GM20000 (cell line): ENCODE measurements around the gene AFF3.

Source experiments
- DNase-seq: peaks from one replicate; pipeline ENCODE4 v3.0.0; 2012; ENCODE audit warnings: low spot score
- TF ChIP-seq, protein P1 (sequence below): IDR thresholded peaks from 2 replicates; pipeline ENCODE4 v1.5.1; 2012; ENCODE audit warnings: mild to moderate bottlenecking, control low read depth; ENCODE audit errors: extremely low read depth, missing control alignments

The AFF3 gene

DNA sequence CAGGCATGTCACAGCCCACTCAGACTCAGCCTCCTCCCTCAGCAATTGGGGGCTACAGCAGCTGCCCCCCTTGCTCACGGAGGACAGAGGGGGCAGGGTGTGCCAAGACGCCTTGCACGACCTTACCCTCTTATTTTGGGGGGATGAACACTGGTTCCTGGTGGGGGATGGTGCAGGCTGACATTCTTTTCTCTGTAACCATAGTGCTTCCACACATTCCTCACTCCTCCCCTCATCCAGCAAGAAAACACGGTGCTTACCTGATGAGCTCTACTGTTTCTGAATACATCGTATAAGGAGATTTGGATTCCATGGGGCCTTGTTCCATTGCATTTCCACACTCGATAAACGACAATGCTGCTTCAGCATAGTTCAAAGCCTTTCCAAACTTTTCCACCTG lies 577.2 kb downstream of the AFF3 start:
- TF ChIP-seq, protein P1, sequence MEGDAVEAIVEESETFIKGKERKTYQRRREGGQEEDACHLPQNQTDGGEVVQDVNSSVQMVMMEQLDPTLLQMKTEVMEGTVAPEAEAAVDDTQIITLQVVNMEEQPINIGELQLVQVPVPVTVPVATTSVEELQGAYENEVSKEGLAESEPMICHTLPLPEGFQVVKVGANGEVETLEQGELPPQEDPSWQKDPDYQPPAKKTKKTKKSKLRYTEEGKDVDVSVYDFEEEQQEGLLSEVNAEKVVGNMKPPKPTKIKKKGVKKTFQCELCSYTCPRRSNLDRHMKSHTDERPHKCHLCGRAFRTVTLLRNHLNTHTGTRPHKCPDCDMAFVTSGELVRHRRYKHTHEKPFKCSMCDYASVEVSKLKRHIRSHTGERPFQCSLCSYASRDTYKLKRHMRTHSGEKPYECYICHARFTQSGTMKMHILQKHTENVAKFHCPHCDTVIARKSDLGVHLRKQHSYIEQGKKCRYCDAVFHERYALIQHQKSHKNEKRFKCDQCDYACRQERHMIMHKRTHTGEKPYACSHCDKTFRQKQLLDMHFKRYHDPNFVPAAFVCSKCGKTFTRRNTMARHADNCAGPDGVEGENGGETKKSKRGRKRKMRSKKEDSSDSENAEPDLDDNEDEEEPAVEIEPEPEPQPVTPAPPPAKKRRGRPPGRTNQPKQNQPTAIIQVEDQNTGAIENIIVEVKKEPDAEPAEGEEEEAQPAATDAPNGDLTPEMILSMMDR = no peak
- DNase-seq = no peak

DNA sequence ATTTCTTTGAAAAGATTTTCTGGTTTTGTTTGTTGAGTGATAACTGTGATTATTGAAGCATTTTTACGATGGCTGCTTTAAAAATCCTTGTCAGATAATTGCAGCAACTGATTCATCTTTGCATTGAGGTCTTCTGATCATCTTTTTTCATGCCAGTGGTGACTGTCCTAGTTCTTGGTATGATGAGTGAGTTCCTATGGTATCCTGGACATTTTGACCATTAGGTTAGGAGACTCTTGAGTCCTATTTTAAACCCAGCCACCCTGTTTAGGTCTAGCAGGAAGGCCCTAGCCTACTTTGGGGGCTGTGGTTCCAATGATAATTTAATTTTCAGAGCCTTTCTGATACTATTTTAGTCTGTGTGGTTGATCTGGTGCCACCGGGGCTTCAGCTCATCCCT lies 579.9 kb downstream of the AFF3 start:
- no peak for DNase-seq
- TF ChIP-seq, protein P1 = no peak

DNA sequence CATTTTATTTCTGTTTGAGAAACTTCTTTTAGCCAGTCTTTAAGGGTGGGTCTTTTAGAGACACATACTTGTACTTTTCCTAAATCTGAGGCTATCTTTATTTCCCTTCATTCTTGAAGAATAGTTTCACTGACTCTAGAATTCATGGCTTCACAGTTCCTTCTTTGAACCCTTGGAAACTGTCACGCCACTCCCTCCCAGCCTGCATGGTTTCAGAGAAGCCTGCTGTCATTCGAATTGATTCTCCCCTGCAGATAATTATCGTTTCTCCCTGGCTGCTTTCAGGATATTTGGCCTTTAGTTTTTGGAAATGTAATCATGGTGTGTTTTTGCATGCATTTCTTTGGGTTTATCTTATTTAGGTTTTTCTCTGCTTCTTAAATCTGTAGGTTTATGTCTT lies 580.6 kb downstream of the AFF3 start:
- TF ChIP-seq, protein P1 = no peak
- DNase-seq = no peak

DNA sequence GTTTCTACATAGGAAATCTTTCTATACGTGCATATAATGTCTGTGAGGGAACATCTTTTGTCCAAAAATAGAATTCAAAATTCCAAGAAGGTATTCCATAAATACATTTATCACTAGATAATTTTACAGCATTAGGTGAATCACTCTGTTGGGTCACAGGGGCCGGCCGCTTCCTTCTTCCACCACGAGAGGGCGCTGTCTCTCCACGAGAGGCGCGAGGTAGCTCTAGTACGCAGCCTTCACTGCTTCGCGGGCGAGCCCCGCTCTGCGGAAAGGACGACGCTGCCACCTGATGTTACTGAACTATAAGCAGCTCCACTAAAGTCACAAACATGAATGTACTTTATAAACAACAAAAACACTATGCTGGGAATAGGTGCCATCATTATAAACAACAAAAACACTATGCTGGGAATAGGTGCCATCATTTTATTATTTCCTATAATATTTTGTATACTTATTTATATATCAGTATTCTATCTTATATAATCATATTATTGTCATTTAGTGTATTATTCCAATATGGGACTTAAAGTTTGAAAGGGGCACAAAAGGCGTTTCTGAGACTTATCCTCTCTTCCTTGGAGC lies 583.2 kb downstream of the AFF3 start:
- TF ChIP-seq, protein P1 = peak; percentile 92
- peak; percentile 79 for DNase-seq

DNA sequence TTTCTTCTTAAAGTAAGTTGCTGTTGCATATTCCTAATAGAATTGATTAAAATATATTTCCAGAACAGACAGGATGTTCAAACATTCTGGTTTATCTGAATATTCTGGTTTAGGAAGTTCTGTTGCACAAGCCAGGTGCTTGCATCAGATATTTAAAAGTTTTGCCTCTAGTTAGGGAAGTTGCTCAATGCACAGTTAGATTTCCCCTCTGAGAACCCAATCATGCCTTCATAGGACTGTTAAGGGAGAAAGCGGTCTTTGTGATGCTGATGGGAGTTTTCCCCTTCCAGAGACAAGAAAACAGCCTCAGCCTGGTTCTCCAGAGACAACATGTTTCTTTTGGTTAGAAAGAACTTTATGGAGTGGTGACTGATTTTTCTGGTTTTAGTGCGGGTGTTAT lies 587.0 kb downstream of the AFF3 start:
- no peak for DNase-seq
- TF ChIP-seq, protein P1 = no peak

DNA sequence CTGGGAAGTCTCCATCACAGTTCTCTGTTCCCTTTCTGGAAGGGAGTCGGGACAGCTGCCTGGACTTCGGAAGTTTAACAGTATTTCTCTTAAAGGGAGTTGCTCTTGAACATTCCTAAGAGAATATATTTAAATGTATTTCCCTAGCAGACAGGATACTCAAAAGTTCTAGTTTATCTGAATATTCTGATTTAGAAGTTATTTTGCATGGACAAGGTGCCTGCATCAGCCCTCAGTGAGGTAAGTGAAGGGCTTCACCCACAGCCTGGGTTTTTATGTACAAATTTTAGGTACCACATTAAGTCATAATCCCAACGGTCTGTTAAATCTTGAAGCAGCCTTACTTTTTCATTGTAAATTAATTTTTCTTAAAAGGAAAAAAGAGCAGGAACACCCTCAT lies 587.5 kb downstream of the AFF3 start:
- DNase-seq = no peak
- TF ChIP-seq, protein P1 = no peak

DNA sequence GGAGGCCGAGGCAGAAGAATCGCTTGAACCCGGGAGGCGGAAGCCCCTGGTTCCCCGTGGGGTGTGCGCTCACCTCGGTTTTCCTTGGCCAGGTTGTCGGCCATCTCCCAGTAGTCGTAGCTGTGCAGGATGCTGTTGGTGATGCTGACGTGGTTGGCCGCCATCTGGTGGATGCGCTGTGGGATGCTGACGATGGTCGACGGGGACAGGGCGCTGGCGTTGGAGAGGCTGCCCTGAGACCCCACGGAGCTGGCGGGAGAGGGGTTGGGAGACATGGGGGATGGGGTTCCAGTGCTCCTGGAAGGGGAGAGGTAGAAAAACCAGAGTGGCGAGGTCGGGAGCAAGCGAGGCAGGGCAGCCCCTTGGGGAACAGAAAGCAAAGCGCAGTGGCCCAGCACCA lies 588.2 kb downstream of the AFF3 start:
- no peak for DNase-seq
- TF ChIP-seq, protein P1 = no peak

DNA sequence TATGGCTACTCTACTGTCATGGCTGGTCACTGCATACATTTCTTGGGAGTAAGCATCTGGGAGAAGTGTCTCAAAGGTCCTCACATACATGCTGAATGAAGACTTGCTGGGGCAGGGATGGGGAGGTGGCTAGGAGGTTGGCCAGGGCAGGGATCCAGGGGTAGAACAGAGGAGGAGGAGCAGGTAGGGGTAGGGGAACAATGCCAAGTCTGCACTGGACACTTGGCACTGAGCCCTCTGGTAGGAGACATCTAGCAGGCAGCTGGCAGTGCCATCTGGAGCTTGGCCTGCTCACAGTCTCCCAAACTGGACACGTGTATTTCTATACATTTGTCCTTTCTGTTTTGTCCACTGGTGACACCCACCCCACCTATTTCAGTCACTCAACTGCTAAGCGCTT lies 589.9 kb downstream of the AFF3 start:
- DNase-seq = no peak
- TF ChIP-seq, protein P1 = no peak
